Globus pallidus (tissue), 1 donor: ENCODE data around the gene RAB11A.
"Not testable (repeated sequence)": the region's sequence is repeated elsewhere in the genome, so short reads cannot be mapped to it uniquely, and the experiment has no call there.

Experiments used
- DNase-seq: peaks from one replicate; pipeline ENCODE4 v3.0.0-alpha.2; 2015; ENCODE audit warnings: low spot score

The RAB11A gene

GRCh38 chr15:65845826-65846519 lies 23.3 kb upstream of the RAB11A start:
- DNase-seq: no peak

DNA sequence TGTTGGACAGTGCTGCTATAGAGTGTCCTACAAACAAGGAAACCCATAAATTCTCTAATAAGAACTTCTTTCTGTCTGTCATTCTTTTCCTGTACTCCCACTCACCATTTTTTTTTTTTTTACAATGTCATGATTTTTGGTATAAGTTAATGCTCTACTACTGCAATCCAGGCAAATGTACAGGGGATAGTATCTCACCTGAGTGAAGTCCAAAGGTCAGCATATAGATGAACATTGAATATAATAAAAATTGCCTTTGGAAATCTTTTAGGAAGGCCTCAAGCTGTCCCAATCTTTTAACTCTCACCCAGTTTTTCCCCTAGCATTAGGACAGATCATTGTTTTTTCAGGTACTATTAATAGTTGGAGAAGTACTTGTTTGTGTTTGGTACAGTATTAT lies 21.3 kb upstream of the RAB11A start:
- no peak for DNase-seq

DNA sequence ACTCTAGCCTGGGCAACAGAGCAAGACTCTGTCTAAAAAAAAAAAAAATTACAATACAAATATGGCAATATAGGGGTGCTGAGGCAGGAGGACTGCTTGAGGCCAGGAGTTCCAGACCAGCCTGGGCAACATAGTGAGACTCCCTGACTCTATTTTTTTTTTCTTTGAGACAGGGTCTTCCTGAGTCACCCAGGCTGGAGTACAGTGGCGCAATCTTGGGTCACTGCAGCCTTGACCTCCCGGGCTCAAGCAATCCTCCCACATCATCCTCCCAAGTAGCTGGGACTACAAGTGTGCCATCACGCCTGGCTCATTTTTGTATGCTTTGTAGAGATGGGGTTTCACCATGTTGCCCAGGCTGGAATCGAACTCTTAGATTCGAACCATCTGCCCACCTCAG lies 17.3 kb upstream of the RAB11A start:
- DNase-seq: no peak

GRCh38 chr15:65856821-65857455 lies 12.4 kb upstream of the RAB11A start:
- no peak for DNase-seq

GRCh38 chr15:65857718-65858402 lies 11.4 kb upstream of the RAB11A start:
- DNase-seq: no peak

DNA sequence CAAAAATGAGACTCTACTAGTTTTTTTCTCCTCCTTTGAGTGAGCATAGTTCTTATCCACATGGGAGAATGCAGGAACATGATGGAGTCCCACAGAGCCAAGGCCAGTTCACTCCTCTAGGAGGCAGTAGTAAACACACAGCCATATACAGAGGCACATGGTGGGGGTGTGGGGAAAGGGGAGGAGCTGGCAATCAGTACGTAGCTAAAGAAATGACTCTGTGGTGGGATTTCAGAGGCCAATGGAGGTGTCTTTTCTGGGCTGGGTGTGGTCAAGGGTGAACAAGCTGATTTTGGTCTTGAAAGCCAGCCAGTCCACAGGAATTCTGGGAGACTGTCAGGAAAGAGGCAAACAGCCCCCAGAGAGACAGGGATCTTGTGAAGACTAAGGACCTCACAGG lies 6.6 kb upstream of the RAB11A start:
- peak; percentile 20 for DNase-seq

DNA sequence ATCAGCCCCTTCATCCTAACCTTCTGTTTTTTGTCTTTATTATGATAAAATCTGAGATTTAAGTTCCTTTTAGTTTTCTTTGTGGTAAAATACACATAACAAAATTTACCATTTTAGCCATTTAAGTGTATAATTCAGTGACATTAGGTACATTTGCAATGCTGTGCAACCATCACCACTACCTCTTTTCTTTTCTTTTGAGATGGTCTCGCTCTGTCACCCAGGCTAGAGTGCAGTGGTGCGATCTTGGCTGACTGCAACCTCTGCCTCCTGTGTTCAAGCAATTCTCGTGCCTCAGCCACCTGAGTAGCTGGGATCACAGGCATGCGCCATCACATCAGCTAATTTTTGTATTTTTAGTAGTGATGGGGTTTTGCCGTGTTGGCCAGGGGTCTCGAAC lies 6.2 kb upstream of the RAB11A start:
- DNase-seq: no peak

DNA sequence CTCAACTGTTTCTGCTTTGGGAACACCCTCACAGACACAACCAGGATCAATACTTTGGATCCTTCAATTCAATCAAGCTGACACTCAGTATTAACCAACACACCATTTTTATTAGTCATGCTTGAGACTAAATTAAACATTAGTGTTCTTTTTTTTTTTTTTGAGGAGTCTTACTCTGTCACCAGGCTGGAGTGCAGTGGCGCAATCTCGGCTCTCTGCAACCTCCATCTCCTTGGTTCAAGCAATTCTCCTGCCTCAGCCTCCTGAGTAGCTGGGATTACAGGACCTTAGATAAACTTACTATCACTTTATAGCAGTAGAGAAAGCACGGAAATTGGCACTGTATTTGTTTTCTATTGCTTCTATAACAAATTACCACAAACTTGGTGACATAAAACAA lies 2.0 kb upstream of the RAB11A start:
- no peak for DNase-seq

DNA sequence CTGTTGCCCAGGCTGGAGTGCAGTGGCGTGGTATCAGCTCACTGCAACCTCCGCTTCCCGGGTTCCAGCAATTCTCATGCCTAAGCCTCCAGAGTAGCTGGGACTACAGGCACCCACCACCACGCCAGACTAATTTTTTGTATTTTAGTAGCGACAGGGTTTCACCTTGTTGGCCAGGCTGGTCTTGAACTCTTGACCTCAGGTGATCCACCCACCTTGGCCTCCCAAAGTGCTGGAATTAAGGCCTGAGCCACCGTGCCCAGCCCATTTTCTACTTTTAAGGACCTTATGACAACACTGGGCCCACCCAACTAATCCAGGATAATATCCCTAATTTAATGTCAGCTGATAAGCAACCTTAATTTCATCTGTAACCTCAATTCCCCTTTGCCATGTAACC lies 1.4 kb upstream of the RAB11A start:
- not testable (repeated sequence) for DNase-seq

DNA sequence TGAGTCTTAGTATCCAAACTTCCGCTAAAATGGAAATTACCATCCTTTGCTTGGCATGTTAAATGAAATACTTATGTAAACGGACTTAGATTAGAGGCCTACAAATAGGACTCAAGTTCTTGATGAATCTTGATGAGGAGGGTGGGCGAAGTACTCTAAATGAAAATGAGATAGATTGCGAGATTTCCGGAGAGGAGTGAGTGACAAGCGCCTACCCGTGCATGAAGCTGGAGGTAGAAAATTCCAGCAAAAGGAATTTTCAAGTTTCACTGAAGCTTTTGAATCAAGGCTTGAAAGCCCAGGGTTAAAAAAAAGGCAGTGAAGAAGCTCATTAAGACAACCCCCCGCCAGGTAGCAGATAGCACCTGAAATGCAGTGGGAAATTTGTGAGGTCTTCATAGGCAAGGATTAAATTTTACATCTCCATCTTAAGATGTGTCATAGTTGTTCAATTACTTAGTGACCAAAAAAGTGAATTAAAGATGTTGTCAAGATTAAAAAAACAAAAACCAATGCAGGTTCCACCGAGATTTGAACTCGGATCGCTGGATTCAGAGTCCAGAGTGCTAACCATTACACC lies 655 bp upstream of the RAB11A start:
- no peak for DNase-seq

GRCh38 chr15:65869954-65870871 lies 922 bp downstream of the RAB11A start:
- peak; percentile 16 for DNase-seq

DNA sequence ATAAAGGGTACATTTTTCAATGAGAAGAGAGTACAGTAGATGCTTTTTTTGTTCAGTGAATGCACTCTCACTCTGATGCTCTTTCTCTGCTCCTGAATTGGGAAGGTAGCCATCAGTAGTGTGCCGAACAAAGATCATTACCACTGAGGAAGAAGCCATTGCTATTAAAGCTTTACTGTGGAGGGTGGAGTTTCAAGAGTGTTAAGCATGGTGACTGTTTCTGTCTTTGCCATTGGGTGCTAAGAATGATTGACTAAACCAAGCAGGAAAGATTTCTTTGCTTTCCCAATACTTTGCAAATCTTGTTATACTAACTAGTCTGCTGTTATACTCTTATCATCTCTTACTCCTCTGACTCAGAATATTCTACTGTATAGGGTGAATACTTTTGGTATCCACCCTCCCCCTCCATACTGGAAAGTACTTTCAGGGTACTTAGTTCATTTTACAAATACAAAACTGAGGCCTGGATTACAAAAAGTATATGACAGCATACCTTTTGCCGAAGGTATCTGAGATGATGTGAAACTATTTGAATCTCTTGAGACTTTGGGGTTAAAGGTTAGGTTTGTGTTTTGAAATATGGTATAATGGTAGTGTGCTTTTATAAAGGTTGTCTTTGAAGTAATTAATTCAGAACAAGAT lies 1.7 kb downstream of the RAB11A start:
- DNase-seq: no peak

- DNase-seq: not testable (repeated sequence)
Measured at GRCh38 chr15:65871886-65872285, 2.6 kb downstream of the RAB11A start.

- DNase-seq: not testable (repeated sequence)
Measured at GRCh38 chr15:65872596-65872995, 3.3 kb downstream of the RAB11A start.

DNA sequence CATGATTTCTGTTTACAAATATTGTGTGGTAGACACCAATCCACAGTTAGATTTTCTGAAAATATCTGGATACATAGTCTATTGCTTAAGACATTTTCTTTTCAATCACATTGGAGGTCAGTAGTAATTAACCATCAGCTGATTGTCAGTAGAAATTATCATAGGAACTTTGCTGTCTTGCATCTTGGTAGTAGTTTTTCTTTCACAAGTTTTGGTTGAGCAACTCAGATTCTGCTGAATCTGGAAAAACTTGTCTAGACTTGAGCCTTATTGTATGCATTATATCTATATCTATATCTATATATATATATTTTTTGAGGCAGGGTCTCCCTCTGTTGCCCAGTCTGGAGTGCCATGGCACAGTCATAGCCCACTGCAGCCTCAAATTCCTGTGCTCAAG lies 4.0 kb downstream of the RAB11A start:
- DNase-seq: no peak

GRCh38 chr15:65875458-65875857 lies 6.2 kb downstream of the RAB11A start:
- no peak for DNase-seq

DNA sequence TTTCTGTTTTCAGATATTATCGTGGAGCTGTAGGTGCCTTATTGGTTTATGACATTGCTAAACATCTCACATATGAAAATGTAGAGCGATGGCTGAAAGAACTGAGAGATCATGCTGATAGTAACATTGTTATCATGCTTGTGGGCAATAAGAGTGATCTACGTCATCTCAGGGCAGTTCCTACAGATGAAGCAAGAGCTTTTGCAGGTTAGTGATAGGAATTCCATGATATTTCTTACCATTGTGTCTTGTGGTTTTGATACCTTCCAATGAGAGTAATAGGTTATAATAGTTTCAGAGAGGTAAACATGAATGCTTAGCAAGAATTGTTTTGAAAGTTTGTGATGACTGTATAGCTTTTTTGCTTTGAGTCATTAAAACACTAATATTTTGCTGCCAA lies 8.5 kb downstream of the RAB11A start:
- no peak for DNase-seq

DNA sequence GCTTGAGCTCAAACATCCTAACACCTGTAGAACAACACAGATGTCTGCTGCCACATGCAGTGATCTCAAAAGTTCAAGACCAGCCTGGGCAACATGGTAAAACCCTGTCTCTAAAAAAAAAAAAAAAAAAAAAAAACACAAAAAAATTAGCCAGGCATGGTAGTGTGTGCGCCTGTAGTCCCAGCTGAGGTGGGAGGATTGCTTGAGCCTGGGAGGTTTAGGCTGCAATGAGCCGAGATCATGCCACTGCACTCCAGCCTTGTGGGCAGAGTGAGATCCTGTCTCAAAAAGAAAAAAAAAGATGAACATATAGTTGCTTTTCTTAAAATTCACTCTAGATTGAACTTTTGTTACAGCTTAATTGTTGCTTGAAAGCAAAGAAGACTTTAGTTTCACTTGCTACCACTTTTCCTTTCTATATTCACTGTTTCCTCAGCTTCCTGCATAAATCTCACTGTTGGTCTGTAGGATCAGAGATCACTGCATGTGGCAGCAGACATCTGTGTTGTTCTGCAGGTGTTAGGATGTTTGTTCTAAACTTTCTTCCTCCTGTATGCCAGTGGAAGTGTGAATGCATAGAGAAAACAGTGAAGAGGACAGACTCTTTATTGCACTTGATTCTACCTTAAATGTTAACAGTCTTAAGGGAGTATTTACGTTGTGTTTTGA lies 12.6 kb downstream of the RAB11A start:
- DNase-seq: no peak

DNA sequence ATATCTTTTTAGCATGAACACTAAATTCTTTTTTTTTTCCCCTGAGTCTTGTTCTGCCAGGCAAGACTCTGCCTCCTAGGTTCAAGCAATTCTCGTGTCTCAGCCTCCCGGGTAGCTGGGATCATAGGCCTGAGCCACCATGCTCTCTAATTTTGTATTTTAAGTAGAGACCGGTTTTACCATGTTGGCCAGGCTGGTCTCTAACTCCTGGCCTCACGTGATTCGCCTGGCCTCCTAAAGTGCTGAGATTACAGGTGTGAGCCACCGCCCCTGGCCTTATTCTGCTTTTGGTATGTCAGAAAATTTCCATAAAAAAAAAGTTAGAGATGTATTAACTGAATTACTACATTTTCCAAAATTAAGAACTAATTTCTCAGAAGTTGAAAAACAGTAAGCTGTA lies 14.3 kb downstream of the RAB11A start:
- DNase-seq: no peak

GRCh38 chr15:65884511-65884910 lies 15.2 kb downstream of the RAB11A start:
- no peak for DNase-seq

DNA sequence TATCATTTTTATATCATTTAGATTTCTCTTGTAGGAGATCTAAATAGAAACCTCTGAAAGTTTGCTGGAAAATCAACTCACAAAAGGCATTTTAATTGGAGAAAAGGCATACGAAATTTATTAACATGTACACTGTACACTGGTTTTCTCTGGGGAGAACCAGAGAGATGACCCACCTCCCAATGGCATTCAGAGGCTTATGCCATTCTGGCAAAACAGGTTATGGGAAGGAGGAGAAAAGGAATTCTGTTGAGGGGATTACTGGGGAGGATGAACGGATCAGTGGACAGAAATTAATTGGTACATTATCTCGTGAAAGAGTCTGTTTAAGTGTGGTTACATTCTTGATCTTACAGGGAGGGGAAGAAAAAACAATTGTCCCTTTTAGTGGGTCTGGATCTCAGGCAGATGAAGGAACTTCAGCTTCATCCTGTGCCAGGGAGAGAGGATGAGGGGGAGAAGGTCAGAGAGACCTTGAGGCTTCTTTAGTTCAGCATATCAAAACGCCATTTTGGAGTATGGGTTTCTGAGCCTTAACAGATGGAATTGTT lies 16.5 kb downstream of the RAB11A start:
- DNase-seq: no peak
